Nephron progenitor cell (in vitro differentiated cells): ENCODE measurements around the gene DIPK1B.
A peak's percentile ranks its signal among the peaks of the same experiment; 100 is the strongest.

Experiments used
- DNase-seq: peaks from one replicate; pipeline ENCODE4 v3.0.0; 2021
- H3K27ac Mint-ChIP-seq: 2 replicates; pipeline ENCODE4 v1.8.0; 2021; ENCODE audit warnings: mild to moderate bottlenecking, moderate library complexity, mixed read lengths
- H3K27me3 Mint-ChIP-seq: 2 replicates; pipeline ENCODE4 v1.8.0; 2021; ENCODE audit warnings: mild to moderate bottlenecking, low read depth, mixed read lengths; ENCODE audit not compliant: poor library complexity
- H3K36me3 Mint-ChIP-seq: 2 replicates; pipeline ENCODE4 v1.8.0; 2021; ENCODE audit warnings: low read depth, mixed read lengths
- H3K4me1 Mint-ChIP-seq: 2 replicates; pipeline ENCODE4 v1.8.0; 2021; ENCODE audit warnings: mixed read lengths
- H3K4me3 Mint-ChIP-seq: 2 replicates; pipeline ENCODE4 v1.8.0; 2021; ENCODE audit warnings: mild to moderate bottlenecking, moderate library complexity, mixed read lengths
- H3K9me3 Mint-ChIP-seq: 2 replicates; pipeline ENCODE4 v1.8.0; 2021; ENCODE audit warnings: mild to moderate bottlenecking, moderate library complexity, mixed read lengths
- CTCF ChIP-seq: fragments of 200-600 bp; sonication (generic); IDR thresholded peaks from 2 replicates; pipeline ENCODE4 v1.5.0; 2021; ENCODE audit warnings: antibody characterized with exemption

DIPK1B gene

GRCh38 chr9:136676920-136677686 lies 35.3 kb upstream of the DIPK1B start:
- H3K36me3 Mint-ChIP-seq: no peaks in the 10 kb centered on the region
- no peak overlapping the region for H3K4me3 Mint-ChIP-seq
- H3K27me3 Mint-ChIP-seq: no peaks in the 10 kb centered on the region
- no peak for TF ChIP-seq CTCF
- no peaks in the 10 kb centered on the region for H3K9me3 Mint-ChIP-seq
- no peak for DNase-seq
- peaks cover 29% of the 10 kb centered on the region for H3K4me1 Mint-ChIP-seq
- no peak overlapping the region for H3K27ac Mint-ChIP-seq

GRCh38 chr9:136678034-136678433 lies 34.3 kb upstream of the DIPK1B start:
- Mint-ChIP-seq H3K36me3 (no peaks in the 10 kb centered on the region), H3K4me3 (no peak overlapping the region), H3K4me1 (peaks cover 25% of the 10 kb centered on the region), H3K27ac (no peak overlapping the region), H3K9me3 (no peaks in the 10 kb centered on the region), H3K27me3 (no peaks in the 10 kb centered on the region)
- no peak for DNase-seq
- no peak for TF ChIP-seq CTCF

- H3K4me1 Mint-ChIP-seq: peaks cover 27% of the 10 kb centered on the region
- TF ChIP-seq CTCF: no peak
- H3K27me3 Mint-ChIP-seq: peaks cover under 1% of the 10 kb centered on the region
- peak overlapping the region; percentile 85 for H3K27ac Mint-ChIP-seq
- no peak overlapping the region for H3K4me3 Mint-ChIP-seq
- no peaks in the 10 kb centered on the region for H3K9me3 Mint-ChIP-seq
- no peaks in the 10 kb centered on the region for H3K36me3 Mint-ChIP-seq
- DNase-seq: no peak
Observed at GRCh38 chr9:136678624-136679023, 33.7 kb upstream of the DIPK1B start.

GRCh38 chr9:136679431-136679941 lies 32.9 kb upstream of the DIPK1B start:
- Mint-ChIP-seq H3K27me3 (peaks cover 9% of the 10 kb centered on the region), H3K4me3 (no peak overlapping the region)

GRCh38 chr9:136681029-136681428 lies 31.3 kb upstream of the DIPK1B start:
- Mint-ChIP-seq H3K9me3 (no peaks in the 10 kb centered on the region), H3K4me1 (peaks cover 24% of the 10 kb centered on the region), H3K27me3 (peaks cover 25% of the 10 kb centered on the region), H3K36me3 (no peaks in the 10 kb centered on the region), H3K4me3 (no peak overlapping the region), H3K27ac (no peak overlapping the region)
- DNase-seq: no peak
- TF ChIP-seq CTCF: no peak

More at GRCh38 chr9:136679431-136679941, 32.9 kb upstream of the DIPK1B start:
- TF ChIP-seq CTCF: no peak
- no peaks in the 10 kb centered on the region for H3K36me3 Mint-ChIP-seq
- no peaks in the 10 kb centered on the region for H3K9me3 Mint-ChIP-seq
- DNase-seq: no peak
- no peak overlapping the region for H3K27ac Mint-ChIP-seq
- peaks cover 27% of the 10 kb centered on the region for H3K4me1 Mint-ChIP-seq
